OCI-LY3 (cell line): Measurements from ENCODE around the gene MADCAM1.

Experiments used
- EZH2phosphoT487 ChIP-seq: fragments of 200-600 bp; shearing (Covaris generic); IDR thresholded peaks from 2 replicates; pipeline ENCODE4 v1.6.1; 2018; ENCODE audit warnings: antibody characterized with exemption, mixed run types, low read depth
- TF ChIP-seq, protein P1 (sequence below): fragments of 200-600, 300-600 bp; sonication (generic); IDR thresholded peaks from 2 replicates; pipeline ENCODE4 v1.5.1; 2014; ENCODE audit warnings: antibody characterized with exemption, low read length, low read depth

DNA sequence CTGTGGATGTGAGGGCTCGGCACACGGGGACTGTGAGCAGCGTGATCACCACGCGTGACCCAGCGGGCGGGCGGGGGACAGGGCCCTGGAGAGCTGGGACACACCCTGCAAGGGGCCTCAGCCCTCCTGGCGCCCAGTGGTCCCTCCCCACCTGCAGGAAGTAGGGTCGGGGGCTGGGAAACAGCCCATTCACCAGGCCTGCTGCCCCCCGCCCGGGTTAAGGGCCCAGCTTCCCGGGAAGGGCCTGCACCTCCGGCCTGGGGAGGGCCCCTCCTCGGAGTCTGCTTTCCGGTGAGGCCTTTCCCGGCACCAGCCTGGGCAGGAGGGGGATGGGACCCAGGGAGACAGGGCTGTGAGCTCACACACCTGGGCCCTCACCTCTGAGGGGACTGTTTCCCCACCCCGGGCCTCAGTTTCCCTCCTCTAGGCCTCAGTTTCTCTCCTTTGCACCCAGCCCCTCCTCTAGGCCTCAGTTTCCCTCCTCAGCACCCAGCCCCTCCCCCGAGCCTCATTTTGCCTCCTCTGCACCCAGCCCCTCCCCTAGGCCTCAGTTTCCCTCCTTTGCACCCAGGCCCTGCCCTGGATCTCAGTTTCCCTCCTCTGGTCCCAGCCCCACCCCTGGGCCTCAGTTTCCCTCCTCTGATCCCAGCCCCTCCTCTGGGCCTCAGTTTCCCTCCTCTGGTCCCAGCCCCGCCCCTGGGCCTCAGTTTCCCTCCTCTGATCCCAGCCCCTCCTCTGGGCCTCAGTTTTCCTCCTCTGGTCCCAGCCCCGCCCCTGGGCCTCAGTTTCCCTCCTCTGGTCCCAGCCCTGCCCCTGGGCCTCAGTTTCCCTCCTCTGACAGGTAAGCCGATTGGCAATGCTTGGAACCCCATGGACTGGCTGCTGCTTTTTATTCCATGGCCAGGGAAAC, 1.9 kb upstream of the MADCAM1 start:
- TF ChIP-seq, protein P1, sequence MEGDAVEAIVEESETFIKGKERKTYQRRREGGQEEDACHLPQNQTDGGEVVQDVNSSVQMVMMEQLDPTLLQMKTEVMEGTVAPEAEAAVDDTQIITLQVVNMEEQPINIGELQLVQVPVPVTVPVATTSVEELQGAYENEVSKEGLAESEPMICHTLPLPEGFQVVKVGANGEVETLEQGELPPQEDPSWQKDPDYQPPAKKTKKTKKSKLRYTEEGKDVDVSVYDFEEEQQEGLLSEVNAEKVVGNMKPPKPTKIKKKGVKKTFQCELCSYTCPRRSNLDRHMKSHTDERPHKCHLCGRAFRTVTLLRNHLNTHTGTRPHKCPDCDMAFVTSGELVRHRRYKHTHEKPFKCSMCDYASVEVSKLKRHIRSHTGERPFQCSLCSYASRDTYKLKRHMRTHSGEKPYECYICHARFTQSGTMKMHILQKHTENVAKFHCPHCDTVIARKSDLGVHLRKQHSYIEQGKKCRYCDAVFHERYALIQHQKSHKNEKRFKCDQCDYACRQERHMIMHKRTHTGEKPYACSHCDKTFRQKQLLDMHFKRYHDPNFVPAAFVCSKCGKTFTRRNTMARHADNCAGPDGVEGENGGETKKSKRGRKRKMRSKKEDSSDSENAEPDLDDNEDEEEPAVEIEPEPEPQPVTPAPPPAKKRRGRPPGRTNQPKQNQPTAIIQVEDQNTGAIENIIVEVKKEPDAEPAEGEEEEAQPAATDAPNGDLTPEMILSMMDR, result no peak
- no peak for TF ChIP-seq EZH2phosphoT487
